Breast epithelium (tissue), 3 donors: ENCODE results near the gene L3MBTL2.

Experiments used
- POLR2A ChIP-seq: fragments of 450-650 bp; IDR thresholded peaks from one replicate; pipeline ENCODE4 v1.6.1; 2016; ENCODE audit warnings: antibody characterized with exemption, mild to moderate bottlenecking, moderate library complexity
- POLR2AphosphoS5 ChIP-seq, 3 donors: sonication (generic); formaldehyde crosslinking; IDR thresholded peaks; one replicate each; pipeline ENCODE4 v1.6.1; 2017; ENCODE audit warnings: antibody characterized with exemption in 3 of 3
- TF ChIP-seq, protein P1 (sequence below), 3 donors: fragments of 450-650 bp; IDR thresholded peaks; one replicate each; pipeline ENCODE4 v1.5.1; 2016 to 2017; ENCODE audit warnings: antibody characterized with exemption in 3 of 3, mild to moderate bottlenecking in 3 of 3, moderate library complexity in 3 of 3

GRCh38 chr22:41222846-41223507 lies 17.9 kb downstream of the L3MBTL2 start:
- TF ChIP-seq, protein P1, sequence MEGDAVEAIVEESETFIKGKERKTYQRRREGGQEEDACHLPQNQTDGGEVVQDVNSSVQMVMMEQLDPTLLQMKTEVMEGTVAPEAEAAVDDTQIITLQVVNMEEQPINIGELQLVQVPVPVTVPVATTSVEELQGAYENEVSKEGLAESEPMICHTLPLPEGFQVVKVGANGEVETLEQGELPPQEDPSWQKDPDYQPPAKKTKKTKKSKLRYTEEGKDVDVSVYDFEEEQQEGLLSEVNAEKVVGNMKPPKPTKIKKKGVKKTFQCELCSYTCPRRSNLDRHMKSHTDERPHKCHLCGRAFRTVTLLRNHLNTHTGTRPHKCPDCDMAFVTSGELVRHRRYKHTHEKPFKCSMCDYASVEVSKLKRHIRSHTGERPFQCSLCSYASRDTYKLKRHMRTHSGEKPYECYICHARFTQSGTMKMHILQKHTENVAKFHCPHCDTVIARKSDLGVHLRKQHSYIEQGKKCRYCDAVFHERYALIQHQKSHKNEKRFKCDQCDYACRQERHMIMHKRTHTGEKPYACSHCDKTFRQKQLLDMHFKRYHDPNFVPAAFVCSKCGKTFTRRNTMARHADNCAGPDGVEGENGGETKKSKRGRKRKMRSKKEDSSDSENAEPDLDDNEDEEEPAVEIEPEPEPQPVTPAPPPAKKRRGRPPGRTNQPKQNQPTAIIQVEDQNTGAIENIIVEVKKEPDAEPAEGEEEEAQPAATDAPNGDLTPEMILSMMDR (IDR thresholded peaks at IDR 0.05), result no peak
- TF ChIP-seq POLR2AphosphoS5 (IDR thresholded peaks at IDR 0.05) (no peak), POLR2A (no peak)
